ENCODE results near the gene XRCC3. TPM values are rescaled to one million over a fixed set of nuclear protein-coding genes. Genes with fewer than 3 reads are reported as not detected.
A peak's percentile ranks its signal among the peaks of the same experiment; 100 is the strongest.

XRCC3 gene
- 10 to 100 TPM; 46.2 to 52.5 TPM for total RNA-seq

DNA sequence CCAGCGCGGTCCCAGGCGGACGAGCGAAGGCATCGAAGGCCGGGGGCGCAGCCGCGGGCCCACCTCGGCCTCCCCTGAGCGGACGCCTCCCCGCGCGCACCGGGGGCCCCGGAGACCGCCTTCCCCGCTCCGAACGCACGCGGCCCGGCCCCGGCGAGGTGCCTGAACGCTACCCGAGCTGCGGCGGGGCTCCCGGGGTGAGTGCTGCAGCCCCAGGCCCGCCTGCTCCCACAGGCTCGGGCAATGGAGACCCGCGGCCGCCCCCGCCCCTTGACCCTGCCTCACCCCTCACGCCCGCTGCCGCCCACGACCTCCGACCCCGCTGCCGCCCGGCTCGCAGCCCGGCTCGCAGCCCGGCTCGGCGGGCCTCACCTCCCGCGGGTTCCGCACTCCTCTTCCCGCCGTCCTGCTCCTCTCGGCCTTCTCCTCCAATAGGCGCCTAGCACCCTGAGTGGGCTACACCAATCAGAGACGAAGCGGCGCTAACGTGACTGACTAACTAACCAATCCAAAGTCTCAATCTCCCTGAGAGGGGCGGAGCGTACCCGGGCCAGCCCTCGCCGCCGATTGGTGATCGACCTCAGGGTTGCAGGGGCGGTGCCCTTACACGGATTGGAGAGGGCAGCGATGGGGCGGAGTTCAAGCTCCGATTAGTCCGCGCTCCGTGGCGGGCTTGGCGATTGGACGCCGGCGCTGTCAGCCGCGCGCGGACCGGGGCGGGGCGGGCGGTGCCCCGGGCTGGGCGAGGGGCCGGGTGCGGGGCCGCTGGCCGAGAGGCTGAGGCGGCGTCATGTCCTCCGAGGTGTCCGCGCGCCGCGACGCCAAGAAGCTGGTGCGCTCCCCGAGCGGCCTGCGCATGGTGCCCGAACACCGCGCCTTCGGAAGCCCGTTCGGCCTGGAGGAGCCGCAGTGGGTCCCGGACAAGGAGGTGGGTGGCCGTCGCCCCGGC is at the start of gene XRCC3, which contains the start of gene ZFYVE21:
Gene XRCC3, minus strand, starts transcription at position 400 of the 949 bp plus-strand sequence. CDS start 4,364 bp downstream, outside the sequence.
Gene ZFYVE21, plus strand, starts transcription at position 759 of the 949 bp plus-strand sequence. Its CDS starts 32 bp downstream, at position 791.
- ChIA-PET CTCF (interaction anchor here (1.0 kb wide), 2 partner anchors 105 to 186 kb away, joined by 4 to 6 read pairs; no protein-coding TSS in a partner anchor), POLR2A (interaction anchor here (0.6 to 2.1 kb wide), 6 partner anchors 10 to 153 kb away, joined by 3 to 8 read pairs (median 3); partner anchors contain the start of genes BAG5, COA8 and KLC1)
- Mint-ChIP-seq H3K4me3 (peak within 1 kb of the TSS; percentile 93), H3K36me3 (ENCODE audit: low read depth) (peaks cover 25% of the 10 kb centered on the region), H3K4me1 (ENCODE audit: low read depth) (peaks cover 66% of the 10 kb centered on the region), H3K27me3 (ENCODE audit: low read depth) (no peaks in the 10 kb centered on the region), H3K9me3 (ENCODE audit: insufficient read depth) (no peaks in the 10 kb centered on the region), H3K27ac (peak within 1 kb of the TSS; percentile 93)
- ATAC-seq: peak; percentile 95
- peak; percentile 100 for DNase-seq

GRCh38 chr14:103763730-103764488 is 48.7 kb upstream of the XRCC3 start:
- POLR2A ChIA-PET: no interaction called here
- Mint-ChIP-seq H3K27me3 (ENCODE audit: low read depth) (no peaks in the 10 kb centered on the region), H3K36me3 (ENCODE audit: low read depth) (no peaks in the 10 kb centered on the region), H3K27ac (no peak overlapping the region), H3K9me3 (ENCODE audit: insufficient read depth) (no peaks in the 10 kb centered on the region), H3K4me1 (ENCODE audit: low read depth) (peaks cover 6% of the 10 kb centered on the region), H3K4me3 (no peak overlapping the region)
- DNase-seq (no peak), ATAC-seq (no peak)
- CTCF ChIA-PET: interaction anchor here (1.1 kb wide), 1 partner anchor 39 kb away, joined by 3 read pairs; no protein-coding TSS in a partner anchor

- no peaks in the 10 kb centered on the region for H3K36me3 Mint-ChIP-seq (ENCODE audit: low read depth)
- no peak for DNase-seq
- peaks cover 6% of the 10 kb centered on the region for H3K4me1 Mint-ChIP-seq (ENCODE audit: low read depth)
- H3K4me3 Mint-ChIP-seq: no peak overlapping the region
- ChIA-PET CTCF (no interaction called here), POLR2A (no interaction called here)
- no peaks in the 10 kb centered on the region for H3K9me3 Mint-ChIP-seq (ENCODE audit: insufficient read depth)
- no peak for ATAC-seq
- H3K27me3 Mint-ChIP-seq (ENCODE audit: low read depth): no peaks in the 10 kb centered on the region
- H3K27ac Mint-ChIP-seq: no peak overlapping the region
These were observed 47.3 kb upstream of the XRCC3 start for GRCh38 chr14:103762541-103762940.

DNA sequence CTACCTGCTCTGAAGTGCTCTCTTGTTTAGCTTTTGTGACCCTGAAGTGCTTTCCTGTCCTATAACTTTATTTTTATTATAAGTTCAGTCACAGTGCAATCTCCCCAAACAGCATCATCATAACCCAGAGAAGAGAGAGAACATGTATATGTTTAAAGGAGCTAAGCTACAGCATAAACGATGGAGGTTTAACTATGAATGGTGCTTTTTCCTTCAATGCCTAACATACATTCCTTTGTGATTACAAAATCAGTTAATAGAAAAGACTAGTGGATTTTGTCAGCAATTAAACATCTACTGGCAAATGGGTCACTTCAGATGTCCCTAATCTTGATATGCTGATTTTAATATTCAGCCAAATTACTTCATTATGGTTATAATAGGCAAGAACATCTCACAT is 46.8 kb upstream of the XRCC3 start:
- DNase-seq: no peak
- H3K27me3 Mint-ChIP-seq (ENCODE audit: low read depth): no peaks in the 10 kb centered on the region
- H3K36me3 Mint-ChIP-seq (ENCODE audit: low read depth): no peaks in the 10 kb centered on the region
- H3K27ac Mint-ChIP-seq: no peak overlapping the region
- H3K4me3 Mint-ChIP-seq: no peak overlapping the region
- CTCF ChIA-PET: no interaction called here
- no peak for ATAC-seq
- H3K9me3 Mint-ChIP-seq (ENCODE audit: insufficient read depth): no peaks in the 10 kb centered on the region
- peaks cover 6% of the 10 kb centered on the region for H3K4me1 Mint-ChIP-seq (ENCODE audit: low read depth)
- POLR2A ChIA-PET: no interaction called here

GRCh38 chr14:103758059-103758776 is 43.0 kb upstream of the XRCC3 start:
- Mint-ChIP-seq H3K9me3 (ENCODE audit: insufficient read depth) (no peaks in the 10 kb centered on the region), H3K27ac (no peak overlapping the region), H3K36me3 (ENCODE audit: low read depth) (no peaks in the 10 kb centered on the region), H3K4me1 (ENCODE audit: low read depth) (no peaks in the 10 kb centered on the region), H3K4me3 (no peak overlapping the region), H3K27me3 (ENCODE audit: low read depth) (no peaks in the 10 kb centered on the region)
- no peak for DNase-seq
- CTCF ChIA-PET: interaction anchor here (1.7 kb wide), 1 partner anchor 50 kb away, joined by 5 read pairs; no protein-coding TSS in a partner anchor
- POLR2A ChIA-PET: no interaction called here
- ATAC-seq: no peak

DNA sequence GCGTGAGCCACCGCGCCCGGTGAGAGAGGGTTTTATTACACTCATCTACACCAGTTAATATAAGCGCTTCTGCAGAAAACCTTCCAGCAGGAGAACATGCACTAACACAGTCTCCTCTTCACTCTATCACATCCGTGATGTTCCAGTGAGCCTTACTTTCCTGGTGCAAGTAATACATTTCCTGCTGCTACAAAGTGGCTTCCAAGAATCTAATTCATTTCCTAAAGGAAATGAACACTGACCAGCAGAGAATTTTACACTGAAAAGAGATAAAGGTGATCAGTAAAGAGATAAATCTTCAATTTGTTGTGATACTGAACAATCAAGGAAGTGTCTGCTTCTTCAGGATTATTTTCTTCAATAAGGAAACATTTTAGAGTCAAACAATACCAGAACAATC is 39.8 kb upstream of the XRCC3 start:
- H3K36me3 Mint-ChIP-seq (ENCODE audit: low read depth): no peaks in the 10 kb centered on the region
- H3K27ac Mint-ChIP-seq: no peak overlapping the region
- ChIA-PET POLR2A (no interaction called here), CTCF (no interaction called here)
- ATAC-seq (no peak), DNase-seq (no peak)
- H3K4me1 Mint-ChIP-seq (ENCODE audit: low read depth): peaks cover 5% of the 10 kb centered on the region
- no peak overlapping the region for H3K4me3 Mint-ChIP-seq
- H3K27me3 Mint-ChIP-seq (ENCODE audit: low read depth): no peaks in the 10 kb centered on the region
- no peaks in the 10 kb centered on the region for H3K9me3 Mint-ChIP-seq (ENCODE audit: insufficient read depth)

DNA sequence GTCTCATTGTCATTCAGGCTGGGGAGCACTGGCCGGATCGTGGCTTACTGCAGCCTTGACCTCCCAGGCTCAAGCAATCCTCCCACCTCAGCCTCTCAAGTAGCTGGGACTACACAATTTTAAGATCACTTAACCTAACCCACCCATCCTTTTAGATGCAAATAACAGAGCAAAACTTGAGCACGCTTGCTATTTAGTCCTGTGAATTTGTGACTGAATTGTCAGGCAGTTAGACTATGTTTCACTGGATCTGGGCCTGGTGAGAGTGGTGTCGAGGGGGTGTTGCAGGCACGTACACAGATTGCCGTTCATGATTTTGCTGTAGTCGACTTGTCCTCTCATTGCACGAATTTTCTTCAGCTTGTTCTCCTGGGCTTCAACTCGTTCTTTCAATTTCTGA is 38.5 kb upstream of the XRCC3 start:
- CTCF ChIA-PET: interaction anchor here (0.6 kb wide), 1 partner anchor 75 kb away, joined by 3 read pairs; no protein-coding TSS in a partner anchor
- POLR2A ChIA-PET: no interaction called here
- no peak overlapping the region for H3K27ac Mint-ChIP-seq
- no peaks in the 10 kb centered on the region for H3K9me3 Mint-ChIP-seq (ENCODE audit: insufficient read depth)
- ATAC-seq: no peak
- H3K27me3 Mint-ChIP-seq (ENCODE audit: low read depth): no peaks in the 10 kb centered on the region
- H3K36me3 Mint-ChIP-seq (ENCODE audit: low read depth): peaks cover 6% of the 10 kb centered on the region
- peaks cover 15% of the 10 kb centered on the region for H3K4me1 Mint-ChIP-seq (ENCODE audit: low read depth)
- no peak overlapping the region for H3K4me3 Mint-ChIP-seq
- no peak for DNase-seq

GRCh38 chr14:103749860-103750259 is 34.6 kb upstream of the XRCC3 start:
- ATAC-seq (no peak), DNase-seq (no peak)
- Mint-ChIP-seq H3K27me3 (ENCODE audit: low read depth) (no peaks in the 10 kb centered on the region), H3K4me1 (ENCODE audit: low read depth) (peaks cover 29% of the 10 kb centered on the region), H3K36me3 (ENCODE audit: low read depth) (peaks cover 6% of the 10 kb centered on the region), H3K4me3 (no peak overlapping the region), H3K9me3 (ENCODE audit: insufficient read depth) (no peaks in the 10 kb centered on the region), H3K27ac (peak overlapping the region; percentile 24)
- ChIA-PET CTCF (no interaction called here), POLR2A (no interaction called here)

- Mint-ChIP-seq H3K27me3 (ENCODE audit: low read depth) (no peaks in the 10 kb centered on the region), H3K9me3 (ENCODE audit: insufficient read depth) (no peaks in the 10 kb centered on the region), H3K4me3 (no peak overlapping the region), H3K36me3 (ENCODE audit: low read depth) (peaks cover 6% of the 10 kb centered on the region), H3K4me1 (ENCODE audit: low read depth) (peaks cover 29% of the 10 kb centered on the region), H3K27ac (peak overlapping the region; percentile 42)
- POLR2A ChIA-PET: no interaction called here
- CTCF ChIA-PET: no interaction called here
- DNase-seq: no peak
- ATAC-seq: no peak
These were observed 34.2 kb upstream of the XRCC3 start for GRCh38 chr14:103749452-103749851.

DNA sequence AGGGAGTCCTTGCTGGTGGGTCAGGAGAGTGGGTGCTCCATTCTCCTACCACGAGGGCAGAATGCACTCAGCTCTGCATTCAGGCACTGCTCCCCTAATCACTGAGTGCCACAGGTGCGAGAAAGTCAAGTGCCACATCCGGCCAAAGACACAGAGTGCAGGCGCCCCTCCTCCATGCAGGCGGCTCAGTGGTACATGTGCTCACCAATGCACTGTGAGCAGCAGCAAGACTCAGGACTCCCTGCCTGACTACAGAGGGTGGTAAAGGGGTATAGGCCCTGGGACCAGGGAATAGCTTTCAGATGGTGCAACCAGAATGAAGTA is 33.2 kb upstream of the XRCC3 start:
- Mint-ChIP-seq H3K4me3 (no peak overlapping the region), H3K27ac (peak overlapping the region; percentile 77), H3K9me3 (ENCODE audit: insufficient read depth) (no peaks in the 10 kb centered on the region), H3K36me3 (ENCODE audit: low read depth) (peaks cover 6% of the 10 kb centered on the region), H3K27me3 (ENCODE audit: low read depth) (no peaks in the 10 kb centered on the region), H3K4me1 (ENCODE audit: low read depth) (peaks cover 29% of the 10 kb centered on the region)
- DNase-seq (peak; percentile 80), ATAC-seq (peak; percentile 99)
- ChIA-PET POLR2A (no interaction called here), CTCF (interaction anchor here (1.2 kb wide), 1 partner anchor 58 kb away, joined by 3 read pairs; no protein-coding TSS in a partner anchor)

DNA sequence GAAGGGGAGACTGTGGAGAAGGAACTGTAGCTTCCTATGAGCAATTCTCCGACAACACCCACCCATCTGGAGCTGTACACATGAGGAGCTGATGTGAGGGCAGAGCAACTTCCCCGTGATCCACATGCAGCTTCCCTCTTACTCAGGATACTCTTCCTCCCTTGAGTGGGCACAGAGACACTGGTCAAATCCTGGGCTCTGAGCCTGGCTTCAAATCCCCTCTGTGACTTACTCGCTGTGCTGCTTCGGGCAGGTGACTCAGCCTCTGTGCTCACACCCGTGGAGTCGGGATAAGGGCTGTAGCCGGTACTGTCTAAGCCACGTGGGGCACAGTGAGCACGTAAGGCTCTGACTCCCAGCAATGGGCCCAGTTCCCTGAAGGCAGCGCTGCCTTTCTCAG is 31.4 kb upstream of the XRCC3 start:
- H3K27me3 Mint-ChIP-seq (ENCODE audit: low read depth): no peaks in the 10 kb centered on the region
- POLR2A ChIA-PET: interaction anchor here (0.7 kb wide), 1 partner anchor 18 kb away, joined by 4 read pairs; no protein-coding TSS in a partner anchor
- CTCF ChIA-PET: no interaction called here
- ATAC-seq (no peak), DNase-seq (no peak)
- peaks cover 25% of the 10 kb centered on the region for H3K4me1 Mint-ChIP-seq (ENCODE audit: low read depth)
- H3K9me3 Mint-ChIP-seq (ENCODE audit: insufficient read depth): no peaks in the 10 kb centered on the region
- peaks cover 6% of the 10 kb centered on the region for H3K36me3 Mint-ChIP-seq (ENCODE audit: low read depth)
- no peak overlapping the region for H3K27ac Mint-ChIP-seq
- H3K4me3 Mint-ChIP-seq: no peak overlapping the region

Data from activated CD8-positive, alpha-beta T cell treated with anti-CD3 and anti-CD28 coated beads, Interleukin-2, amount 10 ng/mL, durations not matched to agents 7 days and 5 days (primary cell).